ENCODE results near the gene BIN2. TPM values are rescaled to one million over a fixed set of nuclear protein-coding genes. Genes with fewer than 3 reads are reported as not detected.

Gene BIN2
- total and polyA plus RNA-seq, 10 of the 15 experiments (the other 5 are each of a cell fraction or from before 2014, with no cell fraction given), result 8.6 to 42.9 (median 32.1) TPM

DNA sequence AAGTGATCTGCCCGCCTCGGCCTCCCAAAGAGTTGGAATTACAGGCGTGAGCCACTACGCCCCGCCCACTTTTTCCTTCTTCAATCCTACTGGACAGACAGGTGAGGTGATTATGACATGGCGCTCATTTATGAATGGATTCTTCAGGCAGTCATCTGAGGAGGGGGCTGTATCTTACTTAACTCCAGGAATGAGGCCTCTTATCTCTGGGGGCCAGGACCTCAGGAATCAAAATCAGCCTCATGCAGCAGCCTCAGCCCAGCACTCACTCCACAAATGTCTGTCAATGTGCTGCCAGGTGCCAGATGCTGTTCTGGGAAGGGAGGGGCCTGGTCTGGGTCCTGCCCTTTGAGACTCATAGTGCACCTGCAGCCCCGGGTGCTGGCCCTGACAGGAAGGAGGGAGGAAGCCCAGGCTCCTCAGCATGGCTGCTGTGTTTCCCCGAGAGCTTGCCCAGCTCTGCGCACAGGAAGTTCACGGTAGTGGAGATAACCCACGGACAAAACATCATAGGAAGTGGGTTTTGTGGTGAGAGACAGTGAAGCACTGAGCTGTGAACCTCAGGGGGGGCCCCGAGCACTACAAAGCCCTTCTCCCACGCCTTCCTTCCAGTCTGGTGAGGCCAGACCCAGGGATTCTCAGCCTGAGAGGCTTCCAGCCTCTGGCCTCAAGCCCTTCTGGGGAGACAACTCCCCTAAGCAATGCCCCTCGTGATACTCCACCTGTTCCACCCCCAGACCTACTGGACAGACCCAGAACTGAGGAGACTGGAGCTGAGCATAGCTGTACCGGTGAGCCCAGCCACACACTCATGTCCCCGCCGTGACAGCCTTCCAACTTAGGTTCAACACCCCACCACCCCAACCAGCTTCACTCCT, 44.9 kb upstream of the BIN2 start (continued):
- TF ChIP-seq KDM1A (IDR thresholded peaks at IDR 0.05; ENCODE audit: borderline replicate concordance) (no peak), EP300 (IDR thresholded peaks at IDR 0.05; ENCODE audit: borderline replicate concordance in 1 of 2, control insufficient read depth in 1 of 2, low read depth in 2 of 2, low read length in 2 of 2) (peak; percentile 82 to 91), HCFC1 (IDR thresholded peaks at IDR 0.05; ENCODE audit: low read length) (no peak), KLF5 (IDR thresholded peaks at IDR 0.05; ENCODE audit: partially characterized antibody) (peak; percentile 62), BACH1 (IDR thresholded peaks at IDR 0.05; ENCODE audit: borderline replicate concordance) (peak; percentile 86), SMAD1 (IDR thresholded peaks at IDR 0.05; ENCODE audit: low read depth, partially characterized antibody) (no peak), FOXM1 (IDR thresholded peaks at IDR 0.05; ENCODE audit: low read depth, low read length) (peak; percentile 97), ZSCAN29 (IDR thresholded peaks at IDR 0.05) (no peak), SREBF2 (IDR thresholded peaks at IDR 0.05; ENCODE audit: low read length) (no peak), MTA2 (IDR thresholded peaks at IDR 0.05; ENCODE audit: low read depth) (peak; percentile 87), HDAC2 (IDR thresholded peaks at IDR 0.05) (no peak), CBX3 (IDR thresholded peaks at IDR 0.05; ENCODE audit: borderline replicate concordance, low read depth) (no peak), ZNF622 (IDR thresholded peaks at IDR 0.05) (no peak), CREB1 (IDR thresholded peaks at IDR 0.05; ENCODE audit: low read depth) (peak; percentile 91), ZNF274 (IDR thresholded peaks at IDR 0.05; ENCODE audit: insufficient read depth, insufficient read length) (no peak), JUND (IDR thresholded peaks at IDR 0.05; ENCODE audit: low read depth, low read length) (peak; percentile 44; the same call in 1 of the 2 replicates), PAX5 (IDR thresholded peaks at IDR 0.05; ENCODE audit: borderline replicate concordance, low read depth, low read length) (peak; percentile 98), MTA3 (IDR thresholded peaks at IDR 0.05; ENCODE audit: borderline replicate concordance, low read length) (peak; percentile 98; the same call in 1 of the 2 replicates), SIN3A (IDR thresholded peaks at IDR 0.05; ENCODE audit: low read depth, low read length) (no peak), NR2F1 (conservative IDR thresholded peaks at IDR 0.05) (peak; percentile 84), IKZF1 (conservative IDR thresholded peaks at IDR 0.05) (peak; percentile 99), TCF3 (IDR thresholded peaks at IDR 0.05; ENCODE audit: borderline replicate concordance, insufficient read depth, low read depth, low read length) (peak; percentile 97), YY1 (IDR thresholded peaks at IDR 0.05; ENCODE audit: low read depth, low read length) (peak; percentile 93), ESRRA (IDR thresholded peaks at IDR 0.05; ENCODE audit: low read length) (no peak), MEF2A (IDR thresholded peaks at IDR 0.05; ENCODE audit: insufficient read depth, low read depth, low read length) (peak; percentile 82), ZZZ3 (IDR thresholded peaks at IDR 0.05; ENCODE audit: control insufficient read depth, insufficient read length, low read depth) (no peak)
- TF ChIP-seq, protein P1, sequence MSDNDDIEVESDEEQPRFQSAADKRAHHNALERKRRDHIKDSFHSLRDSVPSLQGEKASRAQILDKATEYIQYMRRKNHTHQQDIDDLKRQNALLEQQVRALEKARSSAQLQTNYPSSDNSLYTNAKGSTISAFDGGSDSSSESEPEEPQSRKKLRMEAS (IDR thresholded peaks at IDR 0.05; ENCODE audit: low read depth, low read length), result no peak; the same call in 1 of the 2 replicates
- TF ChIP-seq, protein P2, sequence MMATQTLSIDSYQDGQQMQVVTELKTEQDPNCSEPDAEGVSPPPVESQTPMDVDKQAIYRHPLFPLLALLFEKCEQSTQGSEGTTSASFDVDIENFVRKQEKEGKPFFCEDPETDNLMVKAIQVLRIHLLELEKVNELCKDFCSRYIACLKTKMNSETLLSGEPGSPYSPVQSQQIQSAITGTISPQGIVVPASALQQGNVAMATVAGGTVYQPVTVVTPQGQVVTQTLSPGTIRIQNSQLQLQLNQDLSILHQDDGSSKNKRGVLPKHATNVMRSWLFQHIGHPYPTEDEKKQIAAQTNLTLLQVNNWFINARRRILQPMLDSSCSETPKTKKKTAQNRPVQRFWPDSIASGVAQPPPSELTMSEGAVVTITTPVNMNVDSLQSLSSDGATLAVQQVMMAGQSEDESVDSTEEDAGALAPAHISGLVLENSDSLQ (IDR thresholded peaks at IDR 0.05), result peak; percentile 83
- TF ChIP-seq, protein P3, sequence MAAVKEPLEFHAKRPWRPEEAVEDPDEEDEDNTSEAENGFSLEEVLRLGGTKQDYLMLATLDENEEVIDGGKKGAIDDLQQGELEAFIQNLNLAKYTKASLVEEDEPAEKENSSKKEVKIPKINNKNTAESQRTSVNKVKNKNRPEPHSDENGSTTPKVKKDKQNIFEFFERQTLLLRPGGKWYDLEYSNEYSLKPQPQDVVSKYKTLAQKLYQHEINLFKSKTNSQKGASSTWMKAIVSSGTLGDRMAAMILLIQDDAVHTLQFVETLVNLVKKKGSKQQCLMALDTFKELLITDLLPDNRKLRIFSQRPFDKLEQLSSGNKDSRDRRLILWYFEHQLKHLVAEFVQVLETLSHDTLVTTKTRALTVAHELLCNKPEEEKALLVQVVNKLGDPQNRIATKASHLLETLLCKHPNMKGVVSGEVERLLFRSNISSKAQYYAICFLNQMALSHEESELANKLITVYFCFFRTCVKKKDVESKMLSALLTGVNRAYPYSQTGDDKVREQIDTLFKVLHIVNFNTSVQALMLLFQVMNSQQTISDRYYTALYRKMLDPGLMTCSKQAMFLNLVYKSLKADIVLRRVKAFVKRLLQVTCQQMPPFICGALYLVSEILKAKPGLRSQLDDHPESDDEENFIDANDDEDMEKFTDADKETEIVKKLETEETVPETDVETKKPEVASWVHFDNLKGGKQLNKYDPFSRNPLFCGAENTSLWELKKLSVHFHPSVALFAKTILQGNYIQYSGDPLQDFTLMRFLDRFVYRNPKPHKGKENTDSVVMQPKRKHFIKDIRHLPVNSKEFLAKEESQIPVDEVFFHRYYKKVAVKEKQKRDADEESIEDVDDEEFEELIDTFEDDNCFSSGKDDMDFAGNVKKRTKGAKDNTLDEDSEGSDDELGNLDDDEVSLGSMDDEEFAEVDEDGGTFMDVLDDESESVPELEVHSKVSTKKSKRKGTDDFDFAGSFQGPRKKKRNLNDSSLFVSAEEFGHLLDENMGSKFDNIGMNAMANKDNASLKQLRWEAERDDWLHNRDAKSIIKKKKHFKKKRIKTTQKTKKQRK (IDR thresholded peaks at IDR 0.05; ENCODE audit: low read depth, low read length), result no peak
